Uterus (tissue), 4 donors: ENCODE data around the gene SMIM11. TPM values are rescaled to one million over a fixed set of nuclear protein-coding genes. Genes with fewer than 3 reads are reported as not detected.

ENCODE experiments used
- DNase-seq, 2 donors: peaks; one replicate each; pipeline ENCODE4 v3.0.0-alpha.2; 2019 to 2020
- H3K27ac ChIP-seq, 2 donors: fragments of 200-600 bp; sonication (generic); 1 replicate in 1 of 2; 2 replicates in 1 of 2; pipeline ENCODE4 v1.5.1; 2016 to 2018
- H3K27me3 ChIP-seq, 2 donors: fragments of 200-600 bp; sonication (generic); one replicate each; pipeline ENCODE4 v1.5.1; 2018 to 2019; ENCODE audit warnings: control low read depth in 1 of 2
- H3K36me3 ChIP-seq, 2 donors: fragments of 200-600 bp; sonication (generic); one replicate each; pipeline ENCODE4 v1.5.1; 2019; ENCODE audit warnings: control low read depth in 1 of 2
- H3K4me1 ChIP-seq, 2 donors: fragments of 200-600 bp; sonication (generic); one replicate each; pipeline ENCODE4 v1.5.1; 2018 to 2019; ENCODE audit warnings: control low read depth in 1 of 2
- H3K4me3 ChIP-seq, 2 donors: fragments of 200-600 bp; sonication (generic); 1 replicate in 1 of 2; 2 replicates in 1 of 2; pipeline ENCODE4 v1.5.1; 2018 to 2019; ENCODE audit warnings: mild to moderate bottlenecking in 1 of 2
- H3K9me3 ChIP-seq, 2 donors: fragments of 200-600 bp; sonication (generic); one replicate each; pipeline ENCODE4 v1.5.1; 2019; ENCODE audit warnings: control low read depth in 1 of 2
- POLR2A ChIP-seq, 2 donors: fragments of 450-650 bp; IDR thresholded peaks; one replicate each; pipeline ENCODE4 v1.6.1; 2016; ENCODE audit warnings: antibody characterized with exemption in 2 of 2, mild to moderate bottlenecking in 1 of 2, moderate library complexity in 1 of 2
- intact Hi-C: fragments of 100-400 bp; cut with DNase I; formaldehyde crosslinking; loops from one replicate; pipeline ENCODE4 v1.15.1; 2023; ENCODE audit warnings: low total_unique reads
- total RNA-seq, 4 donors: library from RNA; depleted of rRNA in 3 of 4; stranded (reverse); fragments of >200 nt in 3 of 4; gene quantifications; one replicate each; pipeline versions ENCODE4 v1.1.0 to v1.2.4, GENCODE V29; 2014 to 2023
- TF ChIP-seq, protein P1 (sequence below), 4 experiments: fragments of 200-600 bp in 2 of 4; fragments of 450-650 bp in 2 of 4; sonication (generic) in 2 of 4; IDR thresholded peaks; one replicate each; pipeline ENCODE4 v1.5.1; 2016 to 2019; ENCODE audit warnings: antibody characterized with exemption in 4 of 4, mild to moderate bottlenecking in 2 of 4, moderate library complexity in 1 of 4
- donor health status: DM: yes; HTN: yes; CAD: no.

Gene SMIM11
- total RNA-seq, 4 donors from 2014 or later = 8.2 to 16.0 (median 12.3) TPM; not detected in 1

DNA sequence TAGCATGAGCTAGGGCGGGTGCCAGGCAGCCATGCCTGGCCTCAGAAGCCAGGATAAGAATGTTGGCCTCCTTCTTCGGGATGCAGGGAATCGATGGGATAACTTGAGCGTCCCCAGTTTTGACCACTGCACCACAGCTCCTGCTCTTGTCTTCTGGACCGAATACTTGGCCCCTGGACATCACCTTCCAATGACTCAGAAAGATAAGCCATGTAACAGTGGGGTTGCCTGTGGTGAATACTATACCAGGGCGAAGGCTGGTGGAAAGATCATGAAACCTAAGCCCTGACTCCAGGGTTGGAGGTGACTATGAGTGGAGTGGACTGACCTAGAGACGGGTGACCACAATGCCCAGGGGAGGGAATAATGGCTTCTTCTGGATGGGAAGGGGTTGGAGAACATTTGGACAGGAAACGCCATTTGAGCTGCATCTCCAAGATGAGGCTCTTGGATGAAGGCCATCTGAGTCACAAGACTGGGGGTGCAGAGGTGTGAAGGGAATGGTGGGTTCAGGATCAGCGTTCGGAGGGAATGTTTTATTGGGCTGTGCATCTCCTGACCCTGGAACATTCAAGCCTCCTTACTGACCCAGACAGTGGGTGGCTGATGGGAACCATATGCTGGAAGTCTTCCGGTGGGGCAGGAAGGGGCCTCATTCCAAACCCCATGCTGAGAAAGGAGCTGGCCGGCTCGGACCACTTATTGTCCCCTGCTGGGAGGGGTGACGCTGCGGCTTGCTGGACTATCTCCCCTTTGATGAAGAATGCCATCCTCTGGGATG lies 30.0 kb upstream of the SMIM11 start:
- no peaks in the 10 kb centered on the region for H3K27me3 ChIP-seq
- no peak for DNase-seq
- TF ChIP-seq, protein P1, sequence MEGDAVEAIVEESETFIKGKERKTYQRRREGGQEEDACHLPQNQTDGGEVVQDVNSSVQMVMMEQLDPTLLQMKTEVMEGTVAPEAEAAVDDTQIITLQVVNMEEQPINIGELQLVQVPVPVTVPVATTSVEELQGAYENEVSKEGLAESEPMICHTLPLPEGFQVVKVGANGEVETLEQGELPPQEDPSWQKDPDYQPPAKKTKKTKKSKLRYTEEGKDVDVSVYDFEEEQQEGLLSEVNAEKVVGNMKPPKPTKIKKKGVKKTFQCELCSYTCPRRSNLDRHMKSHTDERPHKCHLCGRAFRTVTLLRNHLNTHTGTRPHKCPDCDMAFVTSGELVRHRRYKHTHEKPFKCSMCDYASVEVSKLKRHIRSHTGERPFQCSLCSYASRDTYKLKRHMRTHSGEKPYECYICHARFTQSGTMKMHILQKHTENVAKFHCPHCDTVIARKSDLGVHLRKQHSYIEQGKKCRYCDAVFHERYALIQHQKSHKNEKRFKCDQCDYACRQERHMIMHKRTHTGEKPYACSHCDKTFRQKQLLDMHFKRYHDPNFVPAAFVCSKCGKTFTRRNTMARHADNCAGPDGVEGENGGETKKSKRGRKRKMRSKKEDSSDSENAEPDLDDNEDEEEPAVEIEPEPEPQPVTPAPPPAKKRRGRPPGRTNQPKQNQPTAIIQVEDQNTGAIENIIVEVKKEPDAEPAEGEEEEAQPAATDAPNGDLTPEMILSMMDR (IDR thresholded peaks at IDR 0.05) = no peak
- TF ChIP-seq POLR2A (IDR thresholded peaks at IDR 0.05) = no peak
- H3K36me3 ChIP-seq = no peaks in the 10 kb centered on the region
- intact Hi-C loops = no loop called here
- no peaks in the 10 kb centered on the region for H3K9me3 ChIP-seq
- no peak overlapping the region for H3K4me3 ChIP-seq
- peak overlapping the region in 1 of 2 donors; percentile 54 for H3K27ac ChIP-seq
- H3K4me1 ChIP-seq = no peaks in the 10 kb centered on the region

DNA sequence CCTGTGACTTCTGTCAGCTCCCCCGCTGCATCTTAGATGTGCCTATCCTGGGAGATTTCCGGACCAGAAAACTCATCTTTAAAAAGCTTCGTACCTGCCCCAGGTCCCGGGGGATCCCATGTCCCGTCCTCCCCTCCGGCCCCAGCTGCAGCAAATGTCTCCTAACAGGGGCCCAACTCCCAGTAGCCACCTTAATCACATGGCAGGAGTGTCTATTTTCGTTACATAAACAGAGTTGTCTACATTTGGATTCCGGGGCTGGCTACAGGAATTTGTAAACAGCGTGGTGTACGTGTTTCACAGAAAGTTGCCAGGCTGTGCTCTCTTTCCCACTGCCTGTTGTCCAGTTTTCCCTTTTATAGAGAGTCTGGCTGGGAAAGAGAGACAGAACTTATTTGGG lies 29.4 kb upstream of the SMIM11 start:
- intact Hi-C loops = no loop called here
- DNase-seq = no peak
- Histone ChIP-seq H3K4me3 (no peak overlapping the region), H3K27me3 (no peaks in the 10 kb centered on the region), H3K4me1 (no peaks in the 10 kb centered on the region), H3K27ac (peak overlapping the region in 1 of 2 donors; percentile 54), H3K9me3 (no peaks in the 10 kb centered on the region), H3K36me3 (no peaks in the 10 kb centered on the region)
- TF ChIP-seq POLR2A (IDR thresholded peaks at IDR 0.05) = no peak
- TF ChIP-seq, protein P1 (IDR thresholded peaks at IDR 0.05) = no peak

DNA sequence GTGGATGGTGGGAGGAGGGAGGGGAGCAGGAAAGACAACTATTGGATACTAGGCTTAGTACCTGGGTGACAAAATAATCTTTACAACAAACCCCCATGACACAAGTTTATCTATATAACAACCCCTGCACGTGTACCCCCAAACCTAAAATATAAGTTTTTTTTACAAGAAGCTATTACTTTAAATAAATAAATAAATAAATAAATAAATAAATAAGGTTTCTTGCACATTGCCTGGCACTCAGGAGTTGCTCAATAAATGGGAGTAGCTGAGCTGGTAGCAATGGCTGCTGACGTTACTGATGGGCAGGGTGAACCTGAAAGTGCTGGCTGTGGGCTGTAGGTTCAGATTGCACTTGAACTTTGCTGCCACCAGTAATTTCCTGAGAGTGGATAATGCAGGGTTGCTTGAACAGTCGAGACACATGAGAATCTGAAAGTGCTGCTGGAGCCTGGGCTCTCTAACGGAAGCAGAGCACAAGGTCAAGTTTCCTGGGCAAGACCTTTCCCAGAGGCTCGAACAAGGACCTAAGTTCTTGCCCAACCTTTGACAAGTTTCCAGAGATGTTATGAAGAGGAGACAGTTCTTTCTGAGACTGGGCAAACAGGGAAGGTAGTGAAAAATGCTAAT lies 26.3 kb upstream of the SMIM11 start:
- no peaks in the 10 kb centered on the region for H3K9me3 ChIP-seq
- no peak for DNase-seq
- H3K27ac ChIP-seq = no peak overlapping the region
- H3K36me3 ChIP-seq = no peaks in the 10 kb centered on the region
- TF ChIP-seq, protein P1 (IDR thresholded peaks at IDR 0.05) = no peak
- no peak for TF ChIP-seq POLR2A (IDR thresholded peaks at IDR 0.05)
- no peaks in the 10 kb centered on the region for H3K4me1 ChIP-seq
- H3K4me3 ChIP-seq = no peak overlapping the region
- intact Hi-C loops = no loop called here
- no peaks in the 10 kb centered on the region for H3K27me3 ChIP-seq

DNA sequence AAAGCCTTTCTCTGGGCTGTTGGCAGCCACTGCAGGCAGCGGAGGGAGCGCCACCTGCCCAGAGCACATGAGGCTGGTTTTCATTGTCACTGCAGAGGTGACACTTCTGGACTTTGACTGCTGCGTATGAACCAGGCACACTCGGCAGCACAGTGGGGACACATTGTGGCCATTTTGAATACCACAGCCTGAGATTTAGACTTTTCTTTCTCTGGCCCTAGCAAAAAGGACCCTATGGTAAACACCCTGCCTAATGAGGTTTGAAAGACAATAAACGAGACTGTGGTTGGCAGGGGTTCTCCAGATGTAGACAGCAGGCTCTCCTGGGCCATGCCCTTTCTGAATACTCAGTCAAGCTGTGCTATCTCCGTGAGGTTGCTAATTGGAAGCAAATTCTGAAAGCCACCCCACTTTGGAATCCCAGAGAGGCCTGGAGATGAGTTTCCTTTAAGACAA lies 23.5 kb upstream of the SMIM11 start:
- H3K4me1 ChIP-seq = no peaks in the 10 kb centered on the region
- no peak for DNase-seq
- intact Hi-C loops = no loop called here
- no peak overlapping the region for H3K4me3 ChIP-seq
- H3K9me3 ChIP-seq = no peaks in the 10 kb centered on the region
- no peaks in the 10 kb centered on the region for H3K27me3 ChIP-seq
- no peak for TF ChIP-seq POLR2A (IDR thresholded peaks at IDR 0.05)
- TF ChIP-seq, protein P1 (IDR thresholded peaks at IDR 0.05) = peak; percentile 29 to 77 (median 58)
- no peaks in the 10 kb centered on the region for H3K36me3 ChIP-seq
- no peak overlapping the region for H3K27ac ChIP-seq

DNA sequence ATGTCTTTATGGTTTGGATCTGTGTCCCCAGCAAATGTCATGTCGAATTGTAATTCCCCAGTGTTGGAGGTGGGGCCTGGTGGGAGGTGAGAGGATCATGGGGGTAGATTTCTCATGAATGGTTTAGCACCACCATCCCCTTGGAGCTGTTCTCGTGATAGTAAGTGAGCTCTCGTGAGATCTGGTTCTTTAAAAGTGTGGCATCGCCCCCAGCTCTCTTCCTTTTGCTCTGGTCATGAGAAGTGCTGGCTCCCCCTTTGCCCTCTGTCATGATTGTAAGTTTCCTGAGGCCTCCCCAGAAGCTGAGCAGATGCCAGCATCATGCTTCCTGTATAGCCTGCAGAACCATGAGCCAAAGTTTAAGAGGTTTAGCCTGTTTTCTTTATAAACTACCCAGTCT lies 22.8 kb upstream of the SMIM11 start:
- H3K4me3 ChIP-seq = no peak overlapping the region
- no peak overlapping the region for H3K27ac ChIP-seq
- no peaks in the 10 kb centered on the region for H3K4me1 ChIP-seq
- no peaks in the 10 kb centered on the region for H3K27me3 ChIP-seq
- no peak for TF ChIP-seq POLR2A (IDR thresholded peaks at IDR 0.05)
- TF ChIP-seq, protein P1 (IDR thresholded peaks at IDR 0.05) = no peak
- no peaks in the 10 kb centered on the region for H3K9me3 ChIP-seq
- intact Hi-C loops = no loop called here
- H3K36me3 ChIP-seq = no peaks in the 10 kb centered on the region
- DNase-seq = no peak
